ENCODE results near the gene CUBN.

CUBN gene

GRCh38 chr10:16789261-16789660, 340.4 kb downstream of the CUBN start:
- H3K4me3 ChIP-seq (ENCODE audit: low read depth, low read length), result no peak overlapping the region
- no peak for DNase-seq (ENCODE audit: low read depth)
- no peak for TF ChIP-seq CTCF (IDR thresholded peaks at IDR 0.05; ENCODE audit: insufficient read depth, low read depth, low read length, missing control alignments)

GRCh38 chr10:16788778-16789177, 340.8 kb downstream of the CUBN start:
- no peak for TF ChIP-seq CTCF (IDR thresholded peaks at IDR 0.05; ENCODE audit: insufficient read depth, low read depth, low read length, missing control alignments)
- DNase-seq (ENCODE audit: low read depth), result no peak
- H3K4me3 ChIP-seq (ENCODE audit: low read depth, low read length), result no peak overlapping the region

GRCh38 chr10:16788125-16788524, 341.5 kb downstream of the CUBN start:
- no peak overlapping the region for H3K4me3 ChIP-seq (ENCODE audit: low read depth, low read length)
- no peak for DNase-seq (ENCODE audit: low read depth)
- no peak for TF ChIP-seq CTCF (IDR thresholded peaks at IDR 0.05; ENCODE audit: insufficient read depth, low read depth, low read length, missing control alignments)

GRCh38 chr10:16787361-16787791, 342.2 kb downstream of the CUBN start:
- TF ChIP-seq CTCF (IDR thresholded peaks at IDR 0.05; ENCODE audit: insufficient read depth, low read depth, low read length, missing control alignments), result no peak
- peak; percentile 46 for DNase-seq (ENCODE audit: low read depth)
- no peak overlapping the region for H3K4me3 ChIP-seq (ENCODE audit: low read depth, low read length)

- H3K4me3 ChIP-seq (ENCODE audit: low read depth, low read length), result no peak overlapping the region
- no peak for DNase-seq (ENCODE audit: low read depth)
- TF ChIP-seq CTCF (IDR thresholded peaks at IDR 0.05; ENCODE audit: insufficient read depth, low read depth, low read length, missing control alignments), result no peak
Observed at GRCh38 chr10:16780338-16780880, 349.2 kb downstream of the CUBN start.

GRCh38 chr10:16779384-16779915, 350.2 kb downstream of the CUBN start:
- DNase-seq (ENCODE audit: low read depth), result peak; percentile 53
- no peak overlapping the region for H3K4me3 ChIP-seq (ENCODE audit: low read depth, low read length)

More at GRCh38 chr10:16779384-16779915, 350.2 kb downstream of the CUBN start:
- no peak for TF ChIP-seq CTCF (IDR thresholded peaks at IDR 0.05; ENCODE audit: insufficient read depth, low read depth, low read length, missing control alignments)
